ENCODE results near the gene LRMDA. TPM values are rescaled to one million over a fixed set of nuclear protein-coding genes. Genes with fewer than 3 reads are reported as not detected.
"Not testable (repeated sequence)": the region's sequence is repeated elsewhere in the genome, so short reads cannot be mapped to it uniquely, and the experiment has no call there.

LRMDA gene
- total RNA-seq, 2 experiments from 2014 or later: not detected

DNA sequence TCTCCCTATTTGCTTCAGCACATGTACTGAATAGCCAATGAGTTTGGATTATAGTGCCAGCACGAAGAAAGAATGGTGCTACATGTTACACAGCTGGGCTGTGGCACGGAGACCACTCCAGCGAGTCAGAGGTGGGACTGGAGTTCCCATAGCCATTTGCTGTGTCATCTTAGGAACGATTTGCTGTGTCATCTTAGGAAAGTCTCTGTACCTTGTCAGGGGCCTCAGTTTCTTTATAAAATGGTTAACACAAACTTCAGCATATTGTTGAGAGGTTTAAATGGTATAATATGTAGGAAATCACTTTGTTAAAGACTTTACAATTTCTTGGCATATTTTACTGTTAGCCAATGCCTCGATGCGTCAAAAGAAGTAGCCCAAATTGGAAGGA is 609.4 kb downstream of the LRMDA start:
- Mint-ChIP-seq H3K27me3 (no peaks in the 10 kb centered on the region), H3K4me3 (no peak overlapping the region), H3K9me3 (no peaks in the 10 kb centered on the region), H3K4me1 (no peaks in the 10 kb centered on the region), H3K27ac (no peak overlapping the region), H3K36me3 (ENCODE audit: low read depth) (no peaks in the 10 kb centered on the region)
- ChIA-PET POLR2A (no interaction called here), CTCF (no interaction called here)
- DNase-seq: no peak

GRCh38 chr10:76041551-76041950 is 610.1 kb downstream of the LRMDA start:
- H3K27me3 Mint-ChIP-seq: no peaks in the 10 kb centered on the region
- H3K4me1 Mint-ChIP-seq: no peaks in the 10 kb centered on the region
- H3K27ac Mint-ChIP-seq: no peak overlapping the region
- POLR2A ChIA-PET: no interaction called here
- H3K4me3 Mint-ChIP-seq: no peak overlapping the region
- CTCF ChIA-PET: no interaction called here
- no peak for DNase-seq
- no peaks in the 10 kb centered on the region for H3K36me3 Mint-ChIP-seq (ENCODE audit: low read depth)
- H3K9me3 Mint-ChIP-seq: no peaks in the 10 kb centered on the region

- H3K36me3 Mint-ChIP-seq (ENCODE audit: low read depth): no peaks in the 10 kb centered on the region
- no peaks in the 10 kb centered on the region for H3K27me3 Mint-ChIP-seq
Observed at GRCh38 chr10:76043261-76043660, 611.8 kb downstream of the LRMDA start.

GRCh38 chr10:76044751-76045150 is 613.3 kb downstream of the LRMDA start:
- DNase-seq: no peak
- Mint-ChIP-seq H3K27ac (no peak overlapping the region), H3K4me1 (no peaks in the 10 kb centered on the region), H3K36me3 (ENCODE audit: low read depth) (no peaks in the 10 kb centered on the region), H3K4me3 (no peak overlapping the region), H3K9me3 (no peaks in the 10 kb centered on the region), H3K27me3 (no peaks in the 10 kb centered on the region)
- POLR2A ChIA-PET: no interaction called here
- CTCF ChIA-PET: no interaction called here

More at GRCh38 chr10:76043261-76043660, 611.8 kb downstream of the LRMDA start:
- POLR2A ChIA-PET: no interaction called here
- H3K4me1 Mint-ChIP-seq: no peaks in the 10 kb centered on the region
- CTCF ChIA-PET: no interaction called here
- H3K27ac Mint-ChIP-seq: no peak overlapping the region
- no peaks in the 10 kb centered on the region for H3K9me3 Mint-ChIP-seq
- no peak for DNase-seq
- no peak overlapping the region for H3K4me3 Mint-ChIP-seq

- POLR2A ChIA-PET: no interaction called here
Observed at GRCh38 chr10:76045174-76045573, 613.8 kb downstream of the LRMDA start.

GRCh38 chr10:76047521-76047920 is 616.1 kb downstream of the LRMDA start:
- ChIA-PET POLR2A (no interaction called here), CTCF (no interaction called here)
- H3K27me3 Mint-ChIP-seq: no peaks in the 10 kb centered on the region
- H3K36me3 Mint-ChIP-seq (ENCODE audit: low read depth): no peaks in the 10 kb centered on the region
- H3K4me3 Mint-ChIP-seq: no peak overlapping the region
- H3K27ac Mint-ChIP-seq: no peak overlapping the region
- H3K9me3 Mint-ChIP-seq: no peaks in the 10 kb centered on the region
- no peaks in the 10 kb centered on the region for H3K4me1 Mint-ChIP-seq
- DNase-seq: no peak

More at GRCh38 chr10:76045174-76045573, 613.8 kb downstream of the LRMDA start:
- no peak overlapping the region for H3K4me3 Mint-ChIP-seq
- H3K9me3 Mint-ChIP-seq: no peaks in the 10 kb centered on the region
- H3K36me3 Mint-ChIP-seq (ENCODE audit: low read depth): no peaks in the 10 kb centered on the region
- no peaks in the 10 kb centered on the region for H3K4me1 Mint-ChIP-seq
- no peak overlapping the region for H3K27ac Mint-ChIP-seq
- CTCF ChIA-PET: no interaction called here
- no peaks in the 10 kb centered on the region for H3K27me3 Mint-ChIP-seq
- DNase-seq: no peak

DNA sequence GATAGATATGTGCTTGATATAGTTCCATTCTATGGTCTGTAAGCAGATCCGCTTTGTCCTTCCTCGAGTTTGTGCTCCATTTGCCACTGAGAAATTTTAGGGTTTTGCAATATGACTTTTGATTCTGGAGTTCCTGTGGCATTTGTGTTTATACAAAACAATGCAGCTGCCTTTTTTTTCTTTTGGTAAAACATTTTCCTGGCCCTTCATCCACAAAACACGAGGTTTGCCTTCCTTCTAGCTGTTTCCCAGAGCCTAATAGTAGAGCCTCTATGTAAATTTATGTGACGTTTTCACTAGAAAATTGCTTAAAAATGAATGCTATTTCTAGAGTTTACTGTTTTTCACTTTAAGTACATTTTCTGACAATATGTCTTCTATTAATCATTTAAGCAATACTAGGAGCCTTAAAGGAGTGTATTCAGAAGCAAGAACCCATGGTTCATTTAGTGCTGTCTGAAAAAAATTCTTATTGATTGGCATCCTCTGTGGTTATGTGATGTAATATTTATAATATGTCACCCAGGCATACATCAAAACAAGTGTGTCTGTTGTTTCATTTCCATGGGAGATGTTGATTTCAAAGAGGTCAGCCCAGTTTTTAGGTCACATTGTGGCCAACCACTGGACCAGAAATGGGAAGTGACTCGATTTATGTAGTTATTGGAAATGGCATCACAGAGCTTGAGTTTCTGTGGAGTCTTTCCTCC is 618.3 kb downstream of the LRMDA start:
- H3K27ac Mint-ChIP-seq: no peak overlapping the region
- ChIA-PET POLR2A (no interaction called here), CTCF (no interaction called here)
- H3K9me3 Mint-ChIP-seq: peaks cover 5% of the 10 kb centered on the region
- no peaks in the 10 kb centered on the region for H3K27me3 Mint-ChIP-seq
- H3K36me3 Mint-ChIP-seq (ENCODE audit: low read depth): no peaks in the 10 kb centered on the region
- no peak overlapping the region for H3K4me3 Mint-ChIP-seq
- no peaks in the 10 kb centered on the region for H3K4me1 Mint-ChIP-seq
- no peak for DNase-seq

GRCh38 chr10:76050291-76050625 is 618.8 kb downstream of the LRMDA start:
- H3K4me1 Mint-ChIP-seq: no peaks in the 10 kb centered on the region
- CTCF ChIA-PET: no interaction called here
- H3K9me3 Mint-ChIP-seq: peaks cover 8% of the 10 kb centered on the region
- no peaks in the 10 kb centered on the region for H3K27me3 Mint-ChIP-seq
- H3K27ac Mint-ChIP-seq: no peak overlapping the region
- no peak overlapping the region for H3K4me3 Mint-ChIP-seq
- no peaks in the 10 kb centered on the region for H3K36me3 Mint-ChIP-seq (ENCODE audit: low read depth)
- POLR2A ChIA-PET: no interaction called here
- DNase-seq: no peak

DNA sequence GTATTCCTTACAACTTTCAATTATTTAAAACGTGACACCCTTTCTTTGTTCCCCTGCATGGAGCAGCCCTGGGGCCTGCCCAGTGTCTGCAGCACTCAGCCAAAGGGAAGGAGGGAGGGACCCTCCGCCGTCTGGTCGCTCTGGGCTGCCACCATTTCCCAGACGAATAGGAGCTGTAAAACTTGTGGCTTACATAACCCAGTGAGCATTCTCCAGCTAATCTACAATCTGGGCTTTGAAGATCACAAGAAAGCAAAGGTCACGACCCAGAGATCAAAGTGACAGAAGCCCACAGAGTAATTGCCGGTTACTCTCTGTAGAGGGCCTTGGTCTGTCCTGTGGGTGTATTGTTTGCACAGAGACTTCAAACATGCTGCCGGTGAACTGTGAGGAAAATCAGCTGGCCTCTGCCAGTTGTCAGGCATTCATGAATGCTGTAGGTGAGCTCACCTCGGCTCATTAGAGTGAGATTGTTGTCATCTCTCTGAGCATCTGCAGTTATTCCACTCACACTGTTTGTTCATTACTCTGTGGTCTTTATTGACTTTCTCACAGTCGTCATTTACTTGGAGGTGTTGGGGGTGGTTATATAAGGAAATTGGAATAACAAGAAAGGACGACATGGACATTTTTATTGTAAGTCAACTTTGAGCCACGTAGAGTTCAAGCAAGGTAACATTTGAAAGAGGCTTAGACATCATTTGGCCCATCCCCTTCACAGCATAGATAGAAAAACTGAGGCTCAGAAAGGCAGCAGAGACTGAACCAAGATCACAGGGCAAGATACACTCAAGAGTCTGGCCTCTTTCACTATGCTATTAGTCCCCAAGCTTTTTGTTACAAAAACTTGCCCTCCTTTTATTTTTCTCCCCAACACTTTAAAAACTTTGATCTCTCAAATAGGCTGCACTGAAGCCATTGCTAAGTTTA is 619.8 kb downstream of the LRMDA start:
- H3K36me3 Mint-ChIP-seq (ENCODE audit: low read depth): no peaks in the 10 kb centered on the region
- DNase-seq: no peak
- ChIA-PET CTCF (no interaction called here), POLR2A (no interaction called here)
- no peaks in the 10 kb centered on the region for H3K4me1 Mint-ChIP-seq
- H3K27ac Mint-ChIP-seq: no peak overlapping the region
- no peak overlapping the region for H3K4me3 Mint-ChIP-seq
- no peaks in the 10 kb centered on the region for H3K27me3 Mint-ChIP-seq
- peaks cover 8% of the 10 kb centered on the region for H3K9me3 Mint-ChIP-seq

DNA sequence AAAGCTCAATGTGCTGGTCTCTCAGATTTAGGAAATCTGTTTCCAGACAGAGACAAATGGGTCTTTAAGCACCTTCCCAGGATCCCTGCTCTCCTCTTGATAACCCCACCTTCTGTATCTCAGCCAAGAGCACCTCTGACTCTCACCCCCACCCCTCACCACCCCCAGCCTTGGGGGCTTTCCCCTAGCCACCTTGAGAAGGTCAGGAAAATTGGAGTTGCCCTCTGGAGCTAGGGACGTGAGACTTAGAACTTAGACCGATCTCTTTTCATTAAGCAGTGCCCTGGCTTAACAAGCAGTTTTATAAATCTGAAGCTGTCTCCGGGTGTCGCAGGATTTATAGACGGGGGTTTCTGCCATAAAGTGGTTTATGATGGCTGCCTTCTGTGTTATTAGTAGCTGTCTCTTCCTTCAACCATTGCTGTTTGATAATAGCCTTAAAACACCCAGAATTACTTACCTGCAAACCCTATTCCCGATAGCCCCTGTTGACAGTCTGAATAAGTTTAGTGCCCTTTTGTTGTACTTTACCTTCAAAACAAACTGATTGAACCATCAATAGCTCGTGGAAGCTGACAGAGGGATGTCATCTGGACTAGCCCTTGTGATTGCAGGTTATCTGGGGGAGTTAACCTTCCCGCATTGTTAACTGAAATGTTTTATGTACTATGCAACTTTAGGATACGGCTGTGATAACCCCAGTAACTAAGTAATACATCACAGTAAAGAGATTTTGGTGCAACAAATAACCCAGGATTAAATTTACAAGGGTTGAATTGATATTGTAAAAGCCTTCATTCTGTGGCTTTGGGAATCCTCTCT is 621.5 kb downstream of the LRMDA start:
- POLR2A ChIA-PET: no interaction called here
- CTCF ChIA-PET: no interaction called here
- no peaks in the 10 kb centered on the region for H3K36me3 Mint-ChIP-seq (ENCODE audit: low read depth)
- H3K4me3 Mint-ChIP-seq: no peak overlapping the region
- no peaks in the 10 kb centered on the region for H3K4me1 Mint-ChIP-seq
- no peak for DNase-seq
- H3K27ac Mint-ChIP-seq: no peak overlapping the region
- peaks cover 8% of the 10 kb centered on the region for H3K9me3 Mint-ChIP-seq
- H3K27me3 Mint-ChIP-seq: no peaks in the 10 kb centered on the region

- ChIA-PET POLR2A (no interaction called here), CTCF (no interaction called here)
- Mint-ChIP-seq H3K36me3 (ENCODE audit: low read depth) (no peaks in the 10 kb centered on the region), H3K4me3 (no peak overlapping the region), H3K9me3 (peaks cover 8% of the 10 kb centered on the region), H3K27me3 (no peaks in the 10 kb centered on the region), H3K27ac (no peak overlapping the region), H3K4me1 (no peaks in the 10 kb centered on the region)
- no peak for DNase-seq
Observed at GRCh38 chr10:76055466-76055865, 624.0 kb downstream of the LRMDA start.

GRCh38 chr10:76055963-76056362 is 624.5 kb downstream of the LRMDA start:
- Mint-ChIP-seq H3K9me3 (peaks cover 8% of the 10 kb centered on the region), H3K36me3 (ENCODE audit: low read depth) (no peaks in the 10 kb centered on the region), H3K4me1 (no peaks in the 10 kb centered on the region), H3K4me3 (no peak overlapping the region), H3K27me3 (no peaks in the 10 kb centered on the region), H3K27ac (no peak overlapping the region)
- no peak for DNase-seq
- POLR2A ChIA-PET: no interaction called here
- CTCF ChIA-PET: no interaction called here

- H3K27me3 Mint-ChIP-seq; H3K4me1 Mint-ChIP-seq; H3K27ac Mint-ChIP-seq; CTCF ChIA-PET; POLR2A ChIA-PET; H3K36me3 Mint-ChIP-seq (ENCODE audit: low read depth); H3K4me3 Mint-ChIP-seq; DNase-seq; H3K9me3 Mint-ChIP-seq: not testable (repeated sequence)
Observed at GRCh38 chr10:76060993-76061392, 629.6 kb downstream of the LRMDA start.

Measured in activated CD4-positive, alpha-beta T cell treated with anti-CD3 and anti-CD28 coated beads, Interleukin-2, amount 10 ng/mL, durations not matched to agents 7 days and 5 days (primary cell).